BJ (cell line): ENCODE data around the gene INHBC. TPM values are rescaled to one million over a fixed set of nuclear protein-coding genes. Genes with fewer than 3 reads are reported as not detected.

Source experiments
- CTCF ChIA-PET: fragments of 350-600 bp; formaldehyde crosslinking; extraction: SDS; loops from one replicate; lab custom pipeline; 2021; ENCODE audit warnings: antibody characterized with exemption, inconsistent platforms; lab: Yijun Ruan, JAX
- POLR2A ChIA-PET: fragments of 300-600 bp; sonication (Branson Sonifier 250); formaldehyde crosslinking; extraction: SDS; loops from one replicate; lab custom pipeline; 2021; ENCODE audit warnings: antibody characterized with exemption; lab: Charles Lee
- DNase-seq: peaks from one replicate; pipeline ENCODE4 v3.0.0-alpha.2; 2011; ENCODE audit warnings: low read depth
- H3K27me3 ChIP-seq: 2 replicates; pipeline ENCODE4 v1.6.0; 2011; ENCODE audit warnings: low read length; ENCODE audit not compliant: control insufficient read depth, insufficient read depth
- H3K36me3 ChIP-seq: 2 replicates; pipeline ENCODE4 v1.5.1; 2011; ENCODE audit warnings: low read length; ENCODE audit not compliant: control insufficient read depth, insufficient read depth
- H3K4me3 ChIP-seq: 2 replicates; pipeline ENCODE4 v1.5.1; 2011; ENCODE audit warnings: low read depth, mild to moderate bottlenecking, control low read depth, low read length
- polyA plus RNA-seq: library from polyadenylated mRNA; depleted of rRNA; stranded (reverse); fragments of >200 nt; gene quantifications from 2 replicates; pipeline ENCODE4 v1.2.3, GENCODE V29; 2011
- TF ChIP-seq, protein P1 (sequence below): IDR thresholded peaks from 2 replicates; pipeline ENCODE4 v1.5.1; 2011; ENCODE audit warnings: low read depth, mild to moderate bottlenecking, control low read depth, inconsistent platforms, low read length, moderate library complexity; ENCODE audit not compliant: insufficient read depth

The INHBC gene
- polyA plus RNA-seq, 1 experiment = 0.09 TPM

DNA sequence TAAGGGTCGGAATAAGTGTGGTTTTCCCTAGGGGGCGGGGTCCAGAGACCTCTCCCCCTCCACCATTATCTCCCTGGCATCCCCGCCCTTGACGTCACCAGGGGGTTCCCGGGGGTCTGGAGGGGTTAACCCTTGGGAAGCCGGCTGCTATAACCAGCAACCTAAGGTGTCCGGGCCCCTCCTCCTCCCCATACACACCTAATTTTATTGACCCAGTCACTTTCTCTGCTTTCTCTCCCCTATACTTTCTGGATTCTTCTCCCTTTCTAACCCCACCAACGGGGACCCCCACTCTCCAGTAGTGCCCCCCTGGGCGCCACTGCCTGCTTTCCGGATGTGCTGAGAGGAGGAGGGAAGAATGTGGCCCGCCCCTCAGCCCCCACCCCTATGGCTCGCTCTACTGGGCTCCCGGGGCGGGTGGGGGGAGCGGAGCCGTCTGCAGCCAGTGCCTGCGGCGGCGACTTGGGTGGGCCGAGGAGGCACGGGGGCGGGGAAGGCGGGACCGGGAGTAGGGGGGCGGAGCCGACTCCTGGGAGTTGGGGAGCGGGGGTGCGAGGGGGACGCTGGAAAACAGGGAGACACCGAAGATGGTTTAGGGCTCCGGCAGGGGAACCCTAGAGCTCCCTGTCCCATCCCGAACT is 26.8 kb downstream of the INHBC start:
- TF ChIP-seq, protein P1, sequence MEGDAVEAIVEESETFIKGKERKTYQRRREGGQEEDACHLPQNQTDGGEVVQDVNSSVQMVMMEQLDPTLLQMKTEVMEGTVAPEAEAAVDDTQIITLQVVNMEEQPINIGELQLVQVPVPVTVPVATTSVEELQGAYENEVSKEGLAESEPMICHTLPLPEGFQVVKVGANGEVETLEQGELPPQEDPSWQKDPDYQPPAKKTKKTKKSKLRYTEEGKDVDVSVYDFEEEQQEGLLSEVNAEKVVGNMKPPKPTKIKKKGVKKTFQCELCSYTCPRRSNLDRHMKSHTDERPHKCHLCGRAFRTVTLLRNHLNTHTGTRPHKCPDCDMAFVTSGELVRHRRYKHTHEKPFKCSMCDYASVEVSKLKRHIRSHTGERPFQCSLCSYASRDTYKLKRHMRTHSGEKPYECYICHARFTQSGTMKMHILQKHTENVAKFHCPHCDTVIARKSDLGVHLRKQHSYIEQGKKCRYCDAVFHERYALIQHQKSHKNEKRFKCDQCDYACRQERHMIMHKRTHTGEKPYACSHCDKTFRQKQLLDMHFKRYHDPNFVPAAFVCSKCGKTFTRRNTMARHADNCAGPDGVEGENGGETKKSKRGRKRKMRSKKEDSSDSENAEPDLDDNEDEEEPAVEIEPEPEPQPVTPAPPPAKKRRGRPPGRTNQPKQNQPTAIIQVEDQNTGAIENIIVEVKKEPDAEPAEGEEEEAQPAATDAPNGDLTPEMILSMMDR = no peak
- Histone ChIP-seq H3K27me3 (no peaks in the 10 kb centered on the region), H3K4me3 (peak overlapping the region; percentile 67), H3K36me3 (no peaks in the 10 kb centered on the region; the same call in 1 of the 2 replicates)
- POLR2A ChIA-PET = interaction anchor here (0.5 kb wide), 1 partner anchor 153 kb away, joined by 3 read pairs; no protein-coding TSS in a partner anchor
- DNase-seq = no peak
- CTCF ChIA-PET = interaction anchor here (0.6 to 16.7 kb wide), 13 partner anchors 9 to 266 kb away, joined by 3 to 411 read pairs (median 4); partner anchors contain the start of genes ARHGAP9 and DDIT3

DNA sequence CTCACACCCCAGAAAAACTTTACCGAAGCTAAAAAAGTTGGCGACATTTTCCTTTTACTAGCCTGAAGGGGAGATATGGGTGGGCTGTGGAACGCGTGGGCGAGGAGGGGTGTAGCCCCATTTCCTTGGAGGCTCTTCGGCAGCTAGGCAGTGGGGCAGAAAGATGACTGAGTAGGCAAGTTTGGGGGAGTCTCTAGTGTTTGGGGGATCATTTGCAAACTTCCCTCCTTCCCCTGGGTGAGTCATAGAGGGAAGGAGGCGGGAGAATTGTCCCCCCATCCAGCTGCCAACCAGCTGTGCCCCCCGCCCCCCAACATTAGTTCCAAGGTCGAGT is 27.3 kb downstream of the INHBC start:
- ChIA-PET POLR2A (interaction anchor here (0.6 kb wide), 1 partner anchor 153 kb away, joined by 6 read pairs; no protein-coding TSS in a partner anchor), CTCF (interaction anchor here (0.5 to 16.7 kb wide), 16 partner anchors 7 to 219 kb away, joined by 3 to 411 read pairs (median 4); partner anchors contain the start of genes ARHGAP9, DDIT3, INHBE and MBD6)
- no peak for DNase-seq
- H3K4me3 ChIP-seq = peak overlapping the region; percentile 67
- no peaks in the 10 kb centered on the region for H3K27me3 ChIP-seq
- TF ChIP-seq, protein P1 = no peak
- H3K36me3 ChIP-seq = no peaks in the 10 kb centered on the region; the same call in 1 of the 2 replicates

DNA sequence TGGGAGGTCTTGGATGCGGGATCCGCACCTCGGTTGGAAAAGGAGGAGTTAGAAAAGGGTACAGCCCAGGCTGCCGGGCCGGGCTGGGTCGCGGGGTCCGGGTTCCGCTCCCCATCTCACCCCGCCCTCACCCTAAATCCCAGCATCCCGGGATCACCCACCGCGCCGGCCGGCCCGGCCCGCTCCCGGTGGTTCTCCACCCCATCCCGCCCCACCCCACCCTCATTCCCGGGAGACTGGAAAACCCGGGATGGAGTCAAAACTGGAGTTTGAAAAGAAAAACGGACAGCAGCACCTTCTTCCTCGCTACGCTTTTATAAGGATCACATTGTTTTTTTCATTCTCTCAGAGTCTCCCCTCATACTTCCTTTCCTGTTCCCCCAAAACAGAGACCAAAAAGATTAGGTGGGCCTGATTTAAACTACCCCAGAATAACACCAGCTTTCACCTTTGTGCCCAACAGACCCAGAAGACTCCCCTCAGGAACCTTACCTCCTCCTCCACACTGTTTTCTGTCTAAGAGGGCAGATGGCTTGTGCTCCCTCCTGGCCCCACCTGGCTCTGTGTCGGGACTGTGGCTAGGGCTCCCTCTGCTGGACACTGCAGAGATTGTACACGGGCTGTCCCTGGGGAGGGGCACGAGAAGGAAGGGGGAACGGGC is 27.8 kb downstream of the INHBC start:
- DNase-seq = peak; percentile 37
- H3K36me3 ChIP-seq = no peaks in the 10 kb centered on the region; the same call in 1 of the 2 replicates
- H3K4me3 ChIP-seq = peak overlapping the region; percentile 67
- ChIA-PET POLR2A (interaction anchor here (0.5 to 0.6 kb wide), 2 partner anchors 122 to 153 kb away, joined by 3 to 6 read pairs; no protein-coding TSS in a partner anchor), CTCF (interaction anchor here (0.5 to 16.7 kb wide), 18 partner anchors 8 to 249 kb away, joined by 3 to 411 read pairs (median 4); partner anchors contain the start of genes ARHGAP9, DDIT3, INHBE and MBD6)
- TF ChIP-seq, protein P1 = peak; percentile 98
- no peaks in the 10 kb centered on the region for H3K27me3 ChIP-seq

DNA sequence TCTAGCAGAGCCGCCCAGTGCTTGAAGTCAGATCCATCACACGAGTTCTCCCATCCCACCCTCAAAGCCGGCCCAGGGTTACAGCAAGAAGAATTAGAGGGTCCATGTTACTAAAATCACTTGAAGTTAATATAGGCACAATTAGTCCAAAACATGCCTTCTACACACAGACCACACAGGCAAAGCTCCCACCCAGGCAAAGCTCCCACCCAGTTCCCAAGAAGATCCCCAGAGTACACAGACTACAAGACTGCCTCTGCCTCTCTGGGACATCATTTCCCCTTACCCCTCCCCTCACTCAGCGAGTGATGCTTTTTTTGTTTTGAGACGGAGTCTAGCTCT is 28.3 kb downstream of the INHBC start:
- Histone ChIP-seq H3K27me3 (no peaks in the 10 kb centered on the region), H3K4me3 (no peak overlapping the region), H3K36me3 (no peaks in the 10 kb centered on the region; the same call in 1 of the 2 replicates)
- DNase-seq = no peak
- TF ChIP-seq, protein P1 = no peak
- ChIA-PET POLR2A (interaction anchor here (0.5 to 0.6 kb wide), 2 partner anchors 121 to 197 kb away, joined by 3 to 6 read pairs; no protein-coding TSS in a partner anchor), CTCF (interaction anchor here (0.7 to 16.7 kb wide), 14 partner anchors 8 to 249 kb away, joined by 3 to 411 read pairs (median 5); partner anchors contain the start of genes ARHGAP9, INHBE and MBD6)

DNA sequence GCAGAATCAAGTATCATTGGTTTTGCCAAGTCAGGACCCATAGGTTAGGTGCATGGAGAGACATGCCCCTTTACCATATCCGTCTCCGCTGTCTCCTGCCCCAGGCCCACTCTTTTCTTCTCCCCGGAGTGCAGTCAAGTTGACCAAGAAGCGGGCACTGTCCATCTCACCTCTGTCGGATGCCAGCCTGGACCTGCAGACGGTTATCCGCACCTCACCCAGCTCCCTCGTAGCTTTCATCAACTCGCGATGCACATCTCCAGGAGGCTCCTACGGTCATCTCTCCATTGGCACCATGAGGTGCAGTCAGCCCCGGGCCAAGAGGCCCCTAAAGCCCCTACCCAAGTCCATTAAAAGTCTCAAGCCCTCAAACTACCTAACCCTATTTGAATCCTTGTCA is 30.0 kb downstream of the INHBC start:
- no peak for DNase-seq
- Histone ChIP-seq H3K27me3 (no peaks in the 10 kb centered on the region; the same call in 1 of the 2 replicates), H3K36me3 (no peaks in the 10 kb centered on the region; the same call in 1 of the 2 replicates), H3K4me3 (no peak overlapping the region)
- CTCF ChIA-PET = interaction anchor here (1.2 to 16.7 kb wide), 6 partner anchors 12 to 225 kb away, joined by 3 to 411 read pairs (median 16); partner anchors contain the start of gene ARHGAP9
- TF ChIP-seq, protein P1 = no peak
- POLR2A ChIA-PET = no interaction called here
